Nephron (organoid): ENCODE results near the gene S100A1.
A peak's percentile ranks its signal among the peaks of the same experiment; 100 is the strongest.

Source experiments
- H3K27ac Mint-ChIP-seq, 3 experiments: 2 replicates each; pipeline ENCODE4 v1.8.0; 2020; ENCODE audit warnings: mixed read lengths in 3 of 3, mild to moderate bottlenecking in 2 of 3, moderate library complexity in 1 of 3
- H3K27me3 Mint-ChIP-seq: 2 replicates; pipeline ENCODE4 v1.8.0; 2021; ENCODE audit warnings: low read depth, mild to moderate bottlenecking, moderate library complexity, mixed read lengths
- H3K36me3 Mint-ChIP-seq: 2 replicates; pipeline ENCODE4 v1.8.0; 2020; ENCODE audit warnings: low read depth, mixed read lengths
- H3K4me1 Mint-ChIP-seq: 2 replicates; pipeline ENCODE4 v1.8.0; 2020; ENCODE audit warnings: mixed read lengths
- H3K4me3 Mint-ChIP-seq, 3 experiments: 2 replicates each; pipeline ENCODE4 v1.8.0; 2020; ENCODE audit warnings: mild to moderate bottlenecking in 3 of 3, mixed read lengths in 3 of 3, moderate library complexity in 2 of 3
- H3K9me3 Mint-ChIP-seq: 2 replicates; pipeline ENCODE4 v1.8.0; 2020; ENCODE audit warnings: mixed read lengths
- TF ChIP-seq, protein P1 (sequence below), 3 experiments: fragments of 200-600 bp; sonication (generic); IDR thresholded peaks; one replicate each; pipeline ENCODE4 v1.5.0; 2021; ENCODE audit warnings: antibody characterized with exemption in 3 of 3; ENCODE audit not compliant: unreplicated experiment in 3 of 3

Gene S100A1

DNA sequence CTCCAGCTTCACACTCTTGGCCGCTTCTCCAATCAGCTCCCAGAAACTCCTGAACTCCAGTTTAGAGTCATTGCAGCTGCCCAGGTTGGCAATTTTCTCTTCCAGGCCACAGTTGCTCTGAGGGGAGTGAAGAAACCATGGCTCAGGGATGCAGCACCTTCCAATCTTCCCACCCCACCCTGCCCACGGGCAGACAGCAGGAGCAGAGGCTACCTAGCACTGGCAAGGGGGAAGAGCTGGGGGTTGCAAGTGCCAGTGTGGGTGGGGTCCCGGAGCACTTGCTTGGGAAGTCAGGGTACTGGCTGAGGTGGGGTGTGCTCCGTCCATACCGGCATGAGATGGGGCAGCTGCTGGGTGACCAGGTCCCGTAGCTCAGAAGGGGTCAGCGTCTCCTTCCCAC lies 13.3 kb upstream of the S100A1 start:
- Mint-ChIP-seq H3K27ac (peak overlapping the region; percentile 62 to 90 (median 90)), H3K4me3 (peak overlapping the region in 2 of 3 experiments; percentile 23 to 61), H3K9me3 (no peaks in the 10 kb centered on the region), H3K4me1 (peaks cover 46% of the 10 kb centered on the region), H3K36me3 (peaks cover 12% of the 10 kb centered on the region), H3K27me3 (no peaks in the 10 kb centered on the region)
- TF ChIP-seq, protein P1, sequence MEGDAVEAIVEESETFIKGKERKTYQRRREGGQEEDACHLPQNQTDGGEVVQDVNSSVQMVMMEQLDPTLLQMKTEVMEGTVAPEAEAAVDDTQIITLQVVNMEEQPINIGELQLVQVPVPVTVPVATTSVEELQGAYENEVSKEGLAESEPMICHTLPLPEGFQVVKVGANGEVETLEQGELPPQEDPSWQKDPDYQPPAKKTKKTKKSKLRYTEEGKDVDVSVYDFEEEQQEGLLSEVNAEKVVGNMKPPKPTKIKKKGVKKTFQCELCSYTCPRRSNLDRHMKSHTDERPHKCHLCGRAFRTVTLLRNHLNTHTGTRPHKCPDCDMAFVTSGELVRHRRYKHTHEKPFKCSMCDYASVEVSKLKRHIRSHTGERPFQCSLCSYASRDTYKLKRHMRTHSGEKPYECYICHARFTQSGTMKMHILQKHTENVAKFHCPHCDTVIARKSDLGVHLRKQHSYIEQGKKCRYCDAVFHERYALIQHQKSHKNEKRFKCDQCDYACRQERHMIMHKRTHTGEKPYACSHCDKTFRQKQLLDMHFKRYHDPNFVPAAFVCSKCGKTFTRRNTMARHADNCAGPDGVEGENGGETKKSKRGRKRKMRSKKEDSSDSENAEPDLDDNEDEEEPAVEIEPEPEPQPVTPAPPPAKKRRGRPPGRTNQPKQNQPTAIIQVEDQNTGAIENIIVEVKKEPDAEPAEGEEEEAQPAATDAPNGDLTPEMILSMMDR (IDR thresholded peaks at IDR 0.05; ENCODE audit: unreplicated experiment in 3 of 3), result no peak

DNA sequence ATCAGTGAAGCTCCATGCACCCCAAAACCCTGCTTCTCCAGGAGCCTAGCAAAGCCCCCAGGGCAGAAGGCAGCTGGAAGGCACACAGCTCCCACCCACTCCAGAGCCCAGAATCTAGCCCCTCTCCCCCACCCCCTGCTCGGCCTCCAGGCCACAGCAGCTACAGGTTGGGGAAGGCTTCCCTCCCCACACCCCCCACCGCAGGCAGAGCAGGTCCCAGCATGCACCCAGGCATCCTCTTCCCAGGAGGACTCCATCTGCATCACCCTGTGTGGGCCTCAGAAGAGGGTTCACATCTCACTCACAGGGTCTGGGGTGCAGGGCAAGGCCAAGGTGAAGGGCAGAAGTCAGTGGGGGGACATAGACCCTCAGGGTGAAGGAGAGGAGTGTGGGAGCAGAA lies 12.8 kb upstream of the S100A1 start:
- Mint-ChIP-seq H3K27ac (peak overlapping the region in 2 of 3 experiments; percentile 66 to 88), H3K9me3 (no peaks in the 10 kb centered on the region), H3K27me3 (no peaks in the 10 kb centered on the region), H3K4me3 (no peak overlapping the region), H3K4me1 (peaks cover 42% of the 10 kb centered on the region), H3K36me3 (peaks cover 17% of the 10 kb centered on the region)
- TF ChIP-seq, protein P1 (IDR thresholded peaks at IDR 0.05; ENCODE audit: unreplicated experiment in 3 of 3), result no peak

DNA sequence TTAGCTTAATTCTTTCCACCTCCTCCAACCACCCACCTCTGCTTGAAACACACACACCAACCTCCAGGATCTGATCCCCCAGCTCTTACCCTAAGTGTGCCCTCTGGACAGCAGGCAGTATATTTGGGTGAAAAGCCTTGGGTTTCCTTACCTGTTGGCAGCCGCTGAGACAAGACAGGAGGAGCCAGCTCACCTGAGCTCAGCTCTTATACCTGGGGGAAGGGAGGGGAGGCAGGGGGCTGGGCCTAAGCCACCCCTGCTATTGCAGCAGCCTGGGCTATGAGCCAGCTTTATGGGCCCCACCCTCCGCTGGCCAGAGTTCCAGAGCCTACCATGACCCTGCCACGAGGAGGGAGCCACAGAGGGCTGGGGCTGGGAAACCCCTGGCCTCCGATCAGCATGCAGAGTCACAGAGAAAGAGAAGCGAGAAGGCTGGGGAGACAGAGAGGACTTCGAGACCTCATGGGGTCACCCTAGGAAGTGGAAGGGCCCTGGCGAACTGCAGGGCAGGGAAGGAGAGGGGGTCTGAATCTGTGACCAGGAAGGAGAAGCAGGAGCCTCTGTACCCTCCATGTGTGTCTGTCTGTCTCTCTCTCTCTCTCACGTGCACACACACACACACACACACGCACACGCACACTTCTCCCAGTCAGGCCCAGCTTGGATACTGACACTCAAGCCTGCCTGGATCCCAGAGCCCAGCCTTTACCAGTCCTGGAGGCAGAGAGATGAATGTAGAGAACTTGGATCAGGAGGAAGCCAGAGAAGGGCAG lies 11.9 kb upstream of the S100A1 start, which contains the start of gene S100A14:
TSS of gene S100A14 (minus strand) at position 182 of the 773 bp plus-strand sequence. CDS start 467 bp downstream, outside the sequence.
- Mint-ChIP-seq H3K4me1 (peaks cover 40% of the 10 kb centered on the region), H3K27me3 (no peaks in the 10 kb centered on the region), H3K27ac (peak within 1 kb of the TSS; percentile 66 to 88 (median 74)), H3K9me3 (no peaks in the 10 kb centered on the region), H3K4me3 (peak within 1 kb of the TSS in 2 of 3 experiments; percentile 38 to 44), H3K36me3 (peaks cover 21% of the 10 kb centered on the region)
- TF ChIP-seq, protein P1 (IDR thresholded peaks at IDR 0.05; ENCODE audit: unreplicated experiment in 3 of 3), result no peak

DNA sequence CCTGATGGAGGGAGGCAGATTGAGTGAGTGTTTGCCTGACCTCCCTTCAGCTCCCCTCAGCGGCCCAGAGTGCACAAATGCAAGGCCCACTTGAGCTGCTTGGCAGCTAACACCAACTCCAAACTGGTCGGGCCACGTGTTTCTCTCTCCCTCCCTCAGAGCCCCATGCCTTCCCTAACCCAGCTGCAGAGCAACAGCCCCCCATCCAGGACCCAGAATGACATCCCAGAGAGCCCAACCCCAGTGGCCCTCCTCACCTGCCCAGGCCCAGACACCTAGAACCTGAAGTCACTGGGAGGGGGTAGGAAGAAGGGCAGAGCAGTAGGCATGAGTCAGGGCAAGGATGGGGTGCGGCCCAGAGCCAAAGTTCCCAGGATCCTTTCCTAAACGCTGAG lies 11.3 kb upstream of the S100A1 start:
- H3K27ac Mint-ChIP-seq, result peak overlapping the region; percentile 66 to 88 (median 74)
- TF ChIP-seq, protein P1 (IDR thresholded peaks at IDR 0.05; ENCODE audit: unreplicated experiment in 3 of 3), result no peak
- H3K27me3 Mint-ChIP-seq, result no peaks in the 10 kb centered on the region
- H3K36me3 Mint-ChIP-seq, result peaks cover 21% of the 10 kb centered on the region
- peaks cover 34% of the 10 kb centered on the region for H3K4me1 Mint-ChIP-seq
- no peak overlapping the region for H3K4me3 Mint-ChIP-seq
- no peaks in the 10 kb centered on the region for H3K9me3 Mint-ChIP-seq

DNA sequence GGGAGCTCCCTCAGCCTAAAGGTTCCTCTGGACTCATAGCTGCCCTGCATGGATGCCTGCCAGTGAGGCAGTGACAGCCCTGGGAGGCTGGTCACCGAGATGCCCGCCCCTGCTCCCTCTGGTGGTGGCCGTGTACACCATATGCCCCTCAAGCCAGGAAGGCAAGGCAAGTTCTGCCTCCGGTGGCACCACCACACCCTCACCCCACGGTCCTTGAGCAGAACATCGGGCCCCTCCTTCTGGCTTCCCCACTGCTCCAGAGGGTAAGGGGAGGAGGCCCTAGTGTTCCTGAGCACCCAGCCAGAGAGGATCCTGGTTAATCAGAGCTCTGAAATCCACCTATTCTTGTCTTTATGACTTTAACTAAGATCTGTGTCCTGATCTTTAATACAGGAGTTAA lies 10.6 kb upstream of the S100A1 start:
- Mint-ChIP-seq H3K27me3 (no peaks in the 10 kb centered on the region), H3K9me3 (no peaks in the 10 kb centered on the region), H3K4me3 (no peak overlapping the region)

More for the DNA sequence above, 10.6 kb upstream of the S100A1 start:
- TF ChIP-seq, protein P1 (IDR thresholded peaks at IDR 0.05; ENCODE audit: unreplicated experiment in 3 of 3), result peak; percentile 28 to 48 (median 35)
- H3K4me1 Mint-ChIP-seq, result peaks cover 27% of the 10 kb centered on the region
- H3K36me3 Mint-ChIP-seq, result peaks cover 27% of the 10 kb centered on the region
- H3K27ac Mint-ChIP-seq, result peak overlapping the region in 2 of 3 experiments; percentile 66 to 74
